ENCODE data around the gene GPRC5A. TPM values are rescaled to one million over a fixed set of nuclear protein-coding genes. Genes with fewer than 3 reads are reported as not detected.

GPRC5A gene
- total and polyA plus RNA-seq, 10 donors = 0.09 to 3.0 (median 0.34) TPM

- 92 to 97% (median 93%) methylated on average over 5 of the region's 5 CpGs for WGBS, 5 donors
- DNase-seq = no peak
- Histone ChIP-seq H3K9me3 (no peaks in the 10 kb centered on the region), H3K27me3 (replicated peaks in 1 of 7) (peaks cover 0 to 73% (median 13%) of the 10 kb centered on the region in 7 donors), H3K4me1 (peaks cover 4 to 20% (median 14%) of the 10 kb centered on the region in 6 donors), H3K4me3 (no peak overlapping the region), H3K27ac (no peak overlapping the region), H3K36me3 (no peaks in the 10 kb centered on the region)
- intact Hi-C loops (cut with DNase I; ENCODE audit: low total_unique reads) = no loop called here
- TF ChIP-seq POLR2AphosphoS5 (IDR thresholded peaks at IDR 0.05) = no peak
Measured at GRCh38 chr12:12893438-12893837, 2.1 kb downstream of the GPRC5A start.

GRCh38 chr12:12896260-12896659, 4.9 kb downstream of the GPRC5A start:
- intact Hi-C loops (cut with DNase I; ENCODE audit: low total_unique reads) = no loop called here
- Histone ChIP-seq H3K4me3 (no peak overlapping the region), H3K36me3 (no peaks in the 10 kb centered on the region), H3K9me3 (no peaks in the 10 kb centered on the region), H3K27me3 (replicated peaks in 1 of 7) (peaks cover 0 to 47% (median 10%) of the 10 kb centered on the region in 7 donors), H3K27ac (no peak overlapping the region), H3K4me1 (peaks cover 0 to 10% (median 6%) of the 10 kb centered on the region in 6 donors)
- no peak for DNase-seq
- WGBS, 5 donors = 78 to 94% (median 84%) methylated on average over 2 of the region's 2 CpGs
- no peak for TF ChIP-seq CTCF (IDR thresholded peaks at IDR 0.05 in 8 of 11, conservative IDR thresholded peaks at IDR 0.05 in 3 of 11)
- no peak for TF ChIP-seq POLR2A (IDR thresholded peaks at IDR 0.05)
- no peak for TF ChIP-seq POLR2AphosphoS5 (IDR thresholded peaks at IDR 0.05)

- Histone ChIP-seq H3K4me3 (no peak overlapping the region), H3K36me3 (no peaks in the 10 kb centered on the region), H3K27me3 (replicated peaks in 1 of 7) (peaks cover 0 to 36% (median 8%) of the 10 kb centered on the region in 7 donors), H3K9me3 (no peaks in the 10 kb centered on the region), H3K27ac (no peak overlapping the region), H3K4me1 (no peaks in the 10 kb centered on the region)
- DNase-seq = no peak
- intact Hi-C loops (cut with DNase I; ENCODE audit: low total_unique reads) = no loop called here
- TF ChIP-seq POLR2AphosphoS5 (IDR thresholded peaks at IDR 0.05) (no peak), CTCF (IDR thresholded peaks at IDR 0.05 in 8 of 11, conservative IDR thresholded peaks at IDR 0.05 in 3 of 11) (no peak), POLR2A (IDR thresholded peaks at IDR 0.05) (no peak)
- WGBS, 5 donors = 68 to 91% (median 84%) methylated on average over 6 of the region's 6 CpGs
Measured at GRCh38 chr12:12897302-12897701, 5.9 kb downstream of the GPRC5A start.

- no peak for DNase-seq
- TF ChIP-seq POLR2A (IDR thresholded peaks at IDR 0.05) = no peak
- TF ChIP-seq CTCF (IDR thresholded peaks at IDR 0.05 in 8 of 11, conservative IDR thresholded peaks at IDR 0.05 in 3 of 11) = no peak
- TF ChIP-seq POLR2AphosphoS5 (IDR thresholded peaks at IDR 0.05) = no peak
- Histone ChIP-seq H3K4me1 (no peaks in the 10 kb centered on the region), H3K27ac (no peak overlapping the region), H3K36me3 (no peaks in the 10 kb centered on the region), H3K9me3 (no peaks in the 10 kb centered on the region), H3K4me3 (no peak overlapping the region), H3K27me3 (replicated peaks in 1 of 7) (peaks cover 0 to 27% (median 0%) of the 10 kb centered on the region in 7 donors)
- 84 to 94% (median 87%) methylated on average over 9 of the region's 9 CpGs for WGBS, 5 donors
- intact Hi-C loops (cut with DNase I; ENCODE audit: low total_unique reads) = no loop called here
Measured at GRCh38 chr12:12898136-12898717, 6.9 kb downstream of the GPRC5A start.

Measured in spleen (tissue), 11 donors.